Small intestine (tissue), 7 donors: ENCODE data around the gene PFKFB3. TPM values are rescaled to one million over a fixed set of nuclear protein-coding genes. Genes with fewer than 3 reads are reported as not detected.
"Not testable (repeated sequence)": the region's sequence is repeated elsewhere in the genome, so short reads cannot be mapped to it uniquely, and the experiment has no call there.

ENCODE experiments used
- DNase-seq, 2 donors: peaks; one replicate each; pipeline versions ENCODE4 v3.0.0 to v3.0.0-alpha.2; 2013
- FAIRE-seq: peaks from 2 replicates; lab custom pipeline; 2012; peaks lifted over from hg19 to GRCh38; lab: Jason Lieb, UNC
- H3K27ac ChIP-seq, 3 donors: one replicate each; pipeline ENCODE4 v1.5.1; 2013; ENCODE audit warnings: low read length in 2 of 3, mild to moderate bottlenecking in 2 of 3, control low read depth in 1 of 3, inconsistent platforms in 1 of 3, low read depth in 1 of 3, moderate library complexity in 1 of 3
- H3K27me3 ChIP-seq, 3 donors: one replicate each; pipeline ENCODE4 v1.6.1; 2013; ENCODE audit warnings: low read length in 3 of 3, inconsistent platforms in 1 of 3; ENCODE audit not compliant: control insufficient read depth in 3 of 3, insufficient read depth in 3 of 3
- H3K36me3 ChIP-seq, 3 donors: one replicate each; pipeline ENCODE4 v1.6.1; 2013; ENCODE audit warnings: low read length in 3 of 3, inconsistent platforms in 1 of 3, low read depth in 1 of 3, mild to moderate bottlenecking in 1 of 3, moderate library complexity in 1 of 3; ENCODE audit not compliant: control insufficient read depth in 3 of 3, insufficient read depth in 2 of 3
- H3K4me1 ChIP-seq, 3 donors: one replicate each; pipeline ENCODE4 v1.6.1; 2013; ENCODE audit warnings: low read length in 2 of 3, inconsistent platforms in 1 of 3, low read depth in 1 of 3, mild to moderate bottlenecking in 1 of 3, moderate library complexity in 1 of 3; ENCODE audit not compliant: control insufficient read depth in 3 of 3, insufficient read depth in 2 of 3
- H3K4me3 ChIP-seq, 3 donors: one replicate each; pipeline ENCODE4 v1.5.1; 2013; ENCODE audit warnings: low read length in 3 of 3, control low read depth in 1 of 3, inconsistent platforms in 1 of 3, low read depth in 1 of 3, mild to moderate bottlenecking in 1 of 3, moderate library complexity in 1 of 3
- H3K9me3 ChIP-seq, 2 donors: one replicate each; pipeline ENCODE4 v1.6.1; 2013; ENCODE audit warnings: low read depth in 1 of 2, low read length in 1 of 2; ENCODE audit not compliant: control insufficient read depth in 2 of 2, insufficient read depth in 1 of 2
- WGBS, 3 donors: extraction: QIAGEN DNeasy Blood & Tissue Kit; methylation state at CpG; one replicate each; pipeline ENCODE4 v1.1.7; 2013; 5-methylcytosine and 5-hydroxymethylcytosine counted together
- polyA plus RNA-seq, 4 donors: library from polyadenylated mRNA; stranded (reverse) in 3 of 4; unstranded in 1 of 4; fragments of 200-250 nt in 3 of 4; fragments of 120-200 nt in 1 of 4; gene quantifications; one replicate each; pipeline versions ENCODE4 v1.2.1 to v1.2.3, GENCODE V29; 2013
- donor health status: healthy with polysubstance abuse.
- donor health status: control.
- donor health status: control.
- donor health status: Bipolar disorder and iron deficiency.
- donor health status: healthy.

Gene PFKFB3
- polyA plus RNA-seq, 4 donors = 5.5 to 28.4 (median 13.5) TPM

GRCh38 chr10:6194311-6194710 lies 8.4 kb upstream of the PFKFB3 start:
- Histone ChIP-seq H3K27ac (no peak overlapping the region), H3K36me3 (no peaks in the 10 kb centered on the region), H3K4me3 (no peak overlapping the region), H3K9me3 (no peaks in the 10 kb centered on the region), H3K4me1 (no peaks in the 10 kb centered on the region), H3K27me3 (no peaks in the 10 kb centered on the region)
- no peak for FAIRE-seq
- no peak for DNase-seq
- 94 to 97% (median 96%) methylated on average over 6 of the region's 6 CpGs for WGBS, 3 donors

- Histone ChIP-seq H3K4me3 (no peak overlapping the region), H3K27ac (peak overlapping the region in 1 of 3 donors; percentile 82), H3K4me1 (no peaks in the 10 kb centered on the region), H3K9me3 (no peaks in the 10 kb centered on the region), H3K27me3 (peaks cover 0 to 9% (median 0%) of the 10 kb centered on the region in 3 donors), H3K36me3 (no peaks in the 10 kb centered on the region)
- FAIRE-seq = no peak
- 80 to 85% (median 83%) methylated on average over 6 of the region's 6 CpGs for WGBS, 3 donors
- no peak for DNase-seq
Measured at GRCh38 chr10:6195376-6195775, 7.4 kb upstream of the PFKFB3 start.

- DNase-seq = no peak
- WGBS, 3 donors = 76 to 91% (median 82%) methylated on average over 9 of the region's 9 CpGs
- H3K9me3 ChIP-seq = no peaks in the 10 kb centered on the region
- FAIRE-seq = no peak
- no peak overlapping the region for H3K4me3 ChIP-seq
- H3K4me1 ChIP-seq = no peaks in the 10 kb centered on the region
- H3K27me3 ChIP-seq = peaks cover 0 to 11% (median 0%) of the 10 kb centered on the region in 3 donors
- peak overlapping the region in 1 of 3 donors; percentile 82 for H3K27ac ChIP-seq
- no peaks in the 10 kb centered on the region for H3K36me3 ChIP-seq
Measured at GRCh38 chr10:6195846-6196245, 6.9 kb upstream of the PFKFB3 start.

GRCh38 chr10:6196524-6196923 lies 6.2 kb upstream of the PFKFB3 start:
- not testable (repeated sequence) for H3K9me3 ChIP-seq, DNase-seq, H3K4me1 ChIP-seq, H3K4me3 ChIP-seq, H3K36me3 ChIP-seq, FAIRE-seq
- WGBS, 3 donors = 80 to 87% (median 85%) methylated on average over 6 of the region's 6 CpGs
- H3K27ac ChIP-seq = peak overlapping the region in 1 of 3 donors; percentile 40
- peaks cover 0 to 15% (median 0%) of the 10 kb centered on the region in 3 donors for H3K27me3 ChIP-seq

GRCh38 chr10:6197321-6197720 lies 5.4 kb upstream of the PFKFB3 start:
- no peak for FAIRE-seq
- no peaks in the 10 kb centered on the region for H3K36me3 ChIP-seq
- peaks cover 0 to 8% (median 0%) of the 10 kb centered on the region in 3 donors for H3K4me1 ChIP-seq
- WGBS, 3 donors = 71 to 95% (median 76%) methylated on average over 2 of the region's 2 CpGs
- DNase-seq = no peak
- no peaks in the 10 kb centered on the region for H3K9me3 ChIP-seq
- no peak overlapping the region for H3K4me3 ChIP-seq
- H3K27ac ChIP-seq = no peak overlapping the region
- H3K27me3 ChIP-seq = peaks cover 0 to 23% (median 0%) of the 10 kb centered on the region in 3 donors

- H3K36me3 ChIP-seq = no peaks in the 10 kb centered on the region
- no peak overlapping the region for H3K4me3 ChIP-seq
- FAIRE-seq = no peak
- H3K27me3 ChIP-seq = peaks cover 0 to 25% (median 0%) of the 10 kb centered on the region in 3 donors
- DNase-seq = no peak
- H3K4me1 ChIP-seq = peaks cover 0 to 9% (median 0%) of the 10 kb centered on the region in 3 donors
- no peak overlapping the region for H3K27ac ChIP-seq
- no peaks in the 10 kb centered on the region for H3K9me3 ChIP-seq
- 92 to 94% (median 94%) methylated on average over 6 of the region's 6 CpGs for WGBS, 3 donors
Measured at GRCh38 chr10:6198171-6198570, 4.6 kb upstream of the PFKFB3 start.

- H3K4me1 ChIP-seq = peaks cover 0 to 11% (median 0%) of the 10 kb centered on the region in 3 donors
- no peak for FAIRE-seq
- no peak for DNase-seq
- no peaks in the 10 kb centered on the region for H3K9me3 ChIP-seq
- H3K27ac ChIP-seq = no peak overlapping the region
- 23 to 81% (median 48%) methylated on average over 6 of the region's 6 CpGs for WGBS, 3 donors
- H3K36me3 ChIP-seq = no peaks in the 10 kb centered on the region
- no peak overlapping the region for H3K4me3 ChIP-seq
- H3K27me3 ChIP-seq = peaks cover 0 to 31% (median 0%) of the 10 kb centered on the region in 3 donors
Measured at GRCh38 chr10:6199131-6199733, 3.5 kb upstream of the PFKFB3 start.

GRCh38 chr10:6200440-6200733 lies 2.3 kb upstream of the PFKFB3 start:
- H3K4me1 ChIP-seq = peaks cover 2 to 16% (median 4%) of the 10 kb centered on the region in 3 donors
- no peaks in the 10 kb centered on the region for H3K9me3 ChIP-seq
- peak overlapping the region in 1 of 3 donors; percentile 37 for H3K4me3 ChIP-seq
- DNase-seq = no peak
- 7 to 19% (median 12%) methylated on average over 4 to 6 of the region's 6 CpGs for WGBS, 3 donors
- H3K27ac ChIP-seq = peak overlapping the region in 1 of 3 donors; percentile 73
- no peaks in the 10 kb centered on the region for H3K36me3 ChIP-seq
- no peak for FAIRE-seq
- H3K27me3 ChIP-seq = peaks cover 0 to 40% (median 0%) of the 10 kb centered on the region in 3 donors
